Medulla oblongata (tissue), 1 donor: ENCODE results near the gene ZNF862.

Experiments used
- DNase-seq: peaks from one replicate; pipeline ENCODE4 v3.0.0-alpha.2; 2015; ENCODE audit errors: extremely low spot score

ZNF862 gene

GRCh38 chr7:149845257-149845980, 7.2 kb downstream of the ZNF862 start:
- no peak for DNase-seq

GRCh38 chr7:149846021-149846420, 7.8 kb downstream of the ZNF862 start:
- no peak for DNase-seq

- peak; percentile 50 for DNase-seq
Observed at GRCh38 chr7:149846436-149847046, 8.4 kb downstream of the ZNF862 start.

- DNase-seq: no peak
Observed at GRCh38 chr7:149849174-149849573, 11.0 kb downstream of the ZNF862 start.

GRCh38 chr7:149850007-149850594, 11.9 kb downstream of the ZNF862 start:
- peak; percentile 56 for DNase-seq

DNA sequence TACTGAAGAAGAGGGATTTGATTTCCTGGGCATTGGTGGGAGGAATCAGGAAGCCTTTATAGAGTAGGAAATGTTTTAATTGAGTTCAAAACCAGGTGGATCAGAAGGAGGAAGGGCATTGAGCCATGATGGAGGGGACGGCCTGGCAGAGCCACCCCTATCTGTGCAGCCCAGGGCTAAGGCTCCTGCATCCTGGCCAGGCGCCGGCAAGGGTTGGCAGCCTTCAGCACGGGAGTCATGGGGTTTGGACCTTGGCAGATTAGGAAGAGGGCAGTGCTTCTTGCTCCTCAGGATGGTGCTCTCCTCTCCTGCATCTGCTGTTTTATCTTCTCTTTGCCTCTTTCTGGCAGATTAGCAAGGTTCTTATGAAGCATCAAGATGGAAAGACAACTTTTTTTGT, 12.5 kb downstream of the ZNF862 start:
- DNase-seq: peak; percentile 61

DNA sequence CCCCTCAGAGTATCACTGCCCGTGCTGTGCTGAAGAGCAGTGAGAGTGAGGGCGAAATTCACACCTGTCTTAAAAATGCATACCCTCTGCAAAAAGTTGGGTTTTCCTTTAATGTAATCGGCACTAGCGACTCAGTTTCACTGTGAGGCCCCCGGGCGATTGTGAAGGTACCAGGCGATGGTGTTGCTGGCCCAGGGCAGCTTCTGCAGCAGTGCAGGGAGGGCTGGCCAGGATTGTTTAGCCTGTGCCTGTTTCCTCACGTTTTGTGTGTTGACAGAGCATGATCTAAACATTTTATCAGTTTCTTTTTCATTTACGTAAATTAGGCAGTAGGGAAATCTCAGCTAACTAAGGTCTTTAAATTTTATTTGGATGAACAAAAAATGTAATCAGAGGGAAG, 13.3 kb downstream of the ZNF862 start:
- DNase-seq: no peak

- no peak for DNase-seq
Observed at GRCh38 chr7:149853157-149853556, 15.0 kb downstream of the ZNF862 start.

DNA sequence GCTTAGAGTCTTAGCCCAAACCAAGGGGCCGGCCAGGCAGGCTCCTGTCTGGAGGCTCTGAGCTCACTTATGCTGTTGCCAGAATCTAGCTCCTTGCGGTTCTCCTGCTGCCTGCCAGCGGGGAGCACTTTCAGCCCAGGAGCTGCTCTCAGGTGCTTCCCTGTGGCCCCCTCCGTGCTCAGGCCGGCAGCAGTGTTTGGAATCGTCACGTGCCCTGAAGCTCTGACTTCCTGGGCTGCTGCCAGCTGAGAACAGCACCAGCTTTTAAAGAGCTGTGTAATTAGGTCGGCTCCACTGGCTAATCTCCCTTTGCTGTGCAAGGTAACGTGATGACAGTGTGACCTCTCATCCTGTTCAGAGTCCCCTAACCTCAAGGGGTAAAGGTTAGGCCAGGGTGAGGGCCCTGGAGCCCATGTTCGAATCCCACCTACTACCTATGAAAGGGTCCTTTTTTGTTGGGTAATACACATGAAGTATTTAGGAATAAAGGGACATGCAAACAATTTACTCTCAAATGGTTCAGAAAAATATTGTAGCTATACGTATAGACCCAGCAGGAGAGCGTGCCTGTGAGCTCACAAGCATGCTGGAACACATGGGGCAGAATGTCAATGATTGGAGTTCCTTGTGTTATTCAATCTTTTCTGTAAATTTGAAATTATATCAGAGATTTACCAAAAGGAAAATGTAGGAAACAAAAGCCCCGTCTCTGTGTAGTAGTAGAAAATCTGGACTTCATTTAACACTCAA, 16.6 kb downstream of the ZNF862 start:
- DNase-seq: peak; percentile 53

DNA sequence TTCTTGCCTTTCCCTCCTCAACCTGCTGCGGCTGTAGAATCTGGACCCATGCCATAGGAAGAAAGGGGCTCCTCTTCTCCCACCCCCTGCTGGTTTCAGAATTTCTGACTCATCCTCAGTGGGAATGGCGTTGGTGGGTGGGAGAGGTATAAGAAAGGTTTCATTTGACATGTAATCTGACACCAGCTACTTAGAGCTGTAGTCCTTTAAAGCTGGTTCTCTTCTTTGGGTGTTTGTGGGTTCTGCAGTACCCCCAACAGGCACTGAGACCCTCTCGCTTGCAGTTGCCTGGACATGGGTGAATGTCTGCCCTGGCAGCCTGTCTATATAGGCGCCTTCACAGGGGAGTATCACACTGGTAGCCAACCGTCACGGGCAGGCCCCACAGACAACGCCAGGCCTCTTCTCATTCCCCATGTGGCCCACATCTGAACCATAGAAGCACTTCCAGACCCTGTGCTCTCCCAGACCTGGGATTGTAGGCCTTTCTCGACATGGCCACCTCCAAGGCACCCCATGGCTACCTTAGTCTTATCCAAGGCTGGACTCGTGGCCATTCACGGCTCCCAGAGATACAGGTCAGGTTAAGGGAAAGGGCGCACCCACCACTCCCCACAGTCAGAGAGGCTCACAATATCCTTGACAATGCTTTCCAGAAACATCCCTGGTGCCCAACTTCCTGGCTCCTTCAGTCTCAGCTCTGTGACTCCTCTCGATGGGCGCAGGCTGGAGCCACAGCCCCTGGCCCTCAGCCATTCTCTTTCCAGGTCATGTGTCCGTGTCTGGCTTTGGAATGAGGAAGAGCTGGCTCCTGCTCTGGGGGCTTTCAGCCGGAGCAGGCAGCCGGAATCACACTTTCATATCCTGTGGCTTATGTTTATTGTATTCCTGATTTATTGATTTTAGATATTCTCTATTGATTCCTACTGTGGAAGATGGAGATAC, 17.5 kb downstream of the ZNF862 start:
- peak; percentile 53 for DNase-seq

DNA sequence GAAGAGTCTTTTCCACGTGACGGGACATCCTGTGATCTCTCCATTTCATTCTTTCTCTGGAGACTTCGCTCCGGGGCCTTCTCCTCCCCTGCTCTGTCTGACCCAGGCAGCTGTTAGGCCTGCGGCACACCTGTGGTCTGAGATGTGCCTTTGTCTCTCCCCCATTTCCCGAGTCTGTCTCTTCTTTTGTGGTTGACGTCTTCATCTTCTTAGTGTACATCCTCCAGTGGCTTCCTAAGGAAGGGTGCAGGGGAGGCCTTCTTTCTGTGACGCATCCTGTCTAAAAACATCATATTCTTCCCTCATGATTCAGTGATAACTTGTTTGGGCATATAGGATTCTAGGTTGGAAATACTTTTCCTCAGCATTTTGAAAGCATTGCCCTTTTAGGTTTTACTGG, 18.4 kb downstream of the ZNF862 start:
- DNase-seq: no peak

GRCh38 chr7:149859369-149859768, 21.2 kb downstream of the ZNF862 start:
- no peak for DNase-seq

DNA sequence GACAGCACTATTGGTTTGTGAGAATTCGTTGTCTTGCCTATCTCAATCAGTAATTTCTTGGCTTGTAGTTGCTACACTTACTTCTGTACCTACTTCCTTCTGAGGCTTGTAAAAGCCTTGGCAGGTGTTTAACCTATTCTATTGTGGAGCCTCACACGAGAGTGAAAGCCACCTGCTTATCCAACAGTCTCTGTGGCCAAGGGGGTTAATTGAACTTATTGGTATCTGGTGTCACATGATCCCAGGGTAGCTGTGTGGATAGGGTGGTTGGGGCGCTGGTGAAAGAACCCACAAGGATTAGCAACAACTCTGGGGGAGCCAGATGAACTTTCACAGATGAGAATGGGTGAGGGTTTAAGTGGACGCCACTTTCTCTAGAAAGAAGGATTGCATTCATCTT, 21.7 kb downstream of the ZNF862 start:
- DNase-seq: no peak

DNA sequence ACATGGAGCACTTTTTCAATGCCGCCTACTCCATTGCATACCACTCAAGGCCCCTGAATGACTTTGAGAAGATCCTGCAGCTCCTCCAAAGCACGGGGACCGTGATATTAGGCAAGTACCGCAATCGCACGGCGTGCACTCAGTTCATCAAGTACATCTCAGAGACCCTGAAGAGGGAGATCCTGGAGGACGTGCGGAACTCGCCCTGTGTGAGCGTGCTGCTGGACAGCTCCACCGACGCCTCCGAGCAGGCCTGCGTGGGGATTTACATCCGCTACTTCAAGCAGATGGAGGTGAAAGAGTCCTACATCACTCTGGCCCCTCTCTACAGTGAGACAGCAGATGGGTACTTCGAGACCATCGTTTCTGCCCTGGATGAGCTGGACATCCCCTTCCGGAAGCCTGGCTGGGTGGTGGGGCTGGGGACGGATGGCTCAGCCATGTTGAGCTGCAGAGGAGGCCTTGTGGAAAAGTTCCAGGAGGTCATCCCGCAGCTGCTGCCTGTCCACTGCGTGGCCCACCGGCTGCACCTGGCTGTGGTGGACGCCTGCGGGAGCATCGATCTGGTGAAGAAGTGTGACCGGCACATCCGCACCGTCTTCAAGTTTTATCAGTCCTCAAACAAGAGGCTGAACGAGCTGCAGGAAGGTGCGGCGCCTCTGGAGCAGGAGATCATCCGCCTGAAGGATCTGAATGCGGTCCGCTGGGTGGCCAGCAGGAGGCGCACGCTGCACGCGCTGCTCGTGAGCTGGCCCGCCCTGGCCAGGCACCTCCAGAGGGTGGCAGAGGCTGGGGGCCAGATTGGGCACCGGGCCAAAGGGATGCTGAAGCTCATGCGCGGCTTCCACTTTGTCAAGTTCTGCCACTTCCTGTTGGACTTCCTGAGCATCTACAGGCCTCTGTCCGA, 22.9 kb downstream of the ZNF862 start:
- DNase-seq: no peak

GRCh38 chr7:149861728-149862045, 23.5 kb downstream of the ZNF862 start:
- DNase-seq: no peak

DNA sequence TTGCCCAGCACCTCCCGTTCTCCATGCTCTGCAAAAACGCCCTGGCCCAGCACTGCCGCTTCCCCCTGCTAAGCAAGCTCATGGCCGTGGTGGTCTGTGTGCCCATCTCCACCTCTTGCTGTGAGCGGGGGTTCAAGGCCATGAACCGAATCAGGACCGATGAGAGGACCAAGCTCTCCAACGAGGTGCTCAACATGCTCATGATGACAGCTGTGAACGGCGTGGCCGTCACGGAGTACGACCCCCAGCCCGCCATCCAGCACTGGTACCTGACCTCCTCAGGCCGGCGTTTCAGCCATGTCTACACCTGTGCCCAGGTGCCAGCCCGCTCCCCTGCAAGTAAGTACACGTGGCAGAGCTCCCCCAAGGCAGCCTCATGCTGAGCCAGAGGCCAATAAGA, 24.0 kb downstream of the ZNF862 start:
- DNase-seq: no peak

GRCh38 chr7:149863500-149863899, 25.3 kb downstream of the ZNF862 start:
- no peak for DNase-seq

GRCh38 chr7:149864023-149864422, 25.8 kb downstream of the ZNF862 start:
- DNase-seq: no peak

DNA sequence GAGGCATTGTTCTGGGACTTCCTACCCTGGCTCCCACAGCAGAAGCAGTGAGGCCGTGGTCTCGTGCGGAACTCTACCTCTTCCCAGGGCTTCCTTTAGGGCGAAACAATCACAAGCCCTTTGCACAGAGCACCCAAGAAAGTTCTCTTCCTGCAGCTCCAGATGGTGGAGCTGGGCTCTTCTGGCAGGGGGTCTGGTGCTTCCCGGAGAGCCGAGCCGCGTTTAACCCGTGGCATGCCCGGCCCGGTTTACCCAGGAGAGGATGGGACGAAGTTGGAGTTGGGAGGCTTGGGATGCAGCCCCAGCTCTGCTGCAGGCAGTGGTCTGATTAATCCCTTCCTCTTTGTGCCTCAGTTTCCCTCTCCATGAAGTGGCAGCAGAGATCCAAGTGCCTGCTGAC, 26.6 kb downstream of the ZNF862 start:
- DNase-seq: no peak

- no peak for DNase-seq
Observed at GRCh38 chr7:149865437-149865836, 27.3 kb downstream of the ZNF862 start.
